H1 (cell line): Measurements from ENCODE around the gene ISLR2. TPM values are rescaled to one million over a fixed set of nuclear protein-coding genes. Genes with fewer than 3 reads are reported as not detected.

Source experiments
- CHD7 ChIP-seq: fragments of 300-600 bp; sonication (generic); IDR thresholded peaks from 2 replicates; pipeline ENCODE4 v1.7.1; 2012; ENCODE audit warnings: low read length, moderate library complexity, mild to moderate bottlenecking, inconsistent platforms; ENCODE audit not compliant: insufficient replicate concordance
- polyA plus RNA-seq, 7 experiments: library from polyadenylated mRNA; depleted of rRNA in 3 of 7; stranded (reverse) in 5 of 7; unstranded in 2 of 7; fragments of >200 nt in 5 of 7; fragments of 200-250 nt in 2 of 7; gene quantifications; 1 replicate in 5 of 7; 2 replicates in 1 of 7; 4 replicates in 1 of 7; pipeline versions ENCODE4 v1.2.1 to v1.2.3, GENCODE V29; 2011 to 2013; ENCODE audit warnings: missing spikeins in 2 of 7, mixed read lengths in 2 of 7
- total RNA-seq: library from RNA; stranded (reverse); fragmentation: NEBNext Ultra II Directional; extraction: Animal tissue kit (Norgen Biotek cat#: 25700); gene quantifications from 2 replicates; pipeline ENCODE4 v1.2.1, GENCODE V29; 2021

ISLR2 gene
- total and polyA plus RNA-seq, 2 of the 8 experiments (the other 6 are each of a cell fraction or from before 2014, with no cell fraction given): 0.47 to 0.58 TPM

- no peak for TF ChIP-seq CHD7
These were observed 7.1 kb downstream of the ISLR2 start (continued) for GRCh38 chr15:74137537-74137894.
